ENCODE data around the gene ADGRE1. TPM values are rescaled to one million over a fixed set of nuclear protein-coding genes. Genes with fewer than 3 reads are reported as not detected.

The ADGRE1 gene
- total and polyA plus RNA-seq, 2 of the 4 experiments (the other 2 are of a cell fraction), result not detected

GRCh38 chr19:6970021-6970420 lies 82.6 kb downstream of the ADGRE1 start:
- Histone ChIP-seq H2BK20ac (ENCODE audit: low read depth, low read length) (no peak overlapping the region), H3K4me3 (ENCODE audit: insufficient read depth, low read depth, low read length) (no peak overlapping the region), H3K79me1 (ENCODE audit: low read depth in 1 of 2, low read length in 2 of 2) (no peaks in the 10 kb centered on the region), H3K14ac (replicated peaks; ENCODE audit: low read depth, low read length) (no peak overlapping the region), H3K27me3 (ENCODE audit: control insufficient read depth, insufficient read depth, low read length) (no peaks in the 10 kb centered on the region), H3K4ac (ENCODE audit: low read depth, low read length) (no peak overlapping the region), H4K20me1 (ENCODE audit: insufficient read depth, low read length) (no peaks in the 10 kb centered on the region), H3K4me2 (ENCODE audit: low read depth, low read length) (no peak overlapping the region), H2AFZ (replicated peaks; ENCODE audit: low read length, poor library complexity) (no peak overlapping the region), H2BK15ac (ENCODE audit: low read depth, low read length) (no peak overlapping the region), H2AK5ac (ENCODE audit: low read depth, low read length) (no peak overlapping the region), H3K56ac (ENCODE audit: extremely low read depth, insufficient read depth, low read length) (no peak overlapping the region), H2BK5ac (ENCODE audit: low read depth, low read length, poor library complexity, severe bottlenecking) (no peak overlapping the region), H3K9me1 (ENCODE audit: insufficient read depth, low read length) (no peaks in the 10 kb centered on the region), H4K5ac (ENCODE audit: low read depth, low read length) (no peak overlapping the region), H3K9me3 (ENCODE audit: control insufficient read depth, insufficient read depth, low read length) (peaks cover 16% of the 10 kb centered on the region; the same call in 1 of the 2 replicates), H3K27ac (ENCODE audit: insufficient read depth, low read length) (no peak overlapping the region), H3K23ac (ENCODE audit: low read depth, low read length) (no peak overlapping the region), H3K36me3 (ENCODE audit: control insufficient read depth, insufficient read depth, low read length) (no peaks in the 10 kb centered on the region), H2AK9ac (replicated peaks; ENCODE audit: low read depth, low read length, poor library complexity) (no peak overlapping the region), H4K8ac (ENCODE audit: low read depth in 2 of 2, low read length in 2 of 2) (no peak overlapping the region), H3K18ac (ENCODE audit: low read depth, low read length) (no peak overlapping the region), H2BK120ac (ENCODE audit: low read depth, low read length) (no peak overlapping the region), H3K9ac (ENCODE audit: low read depth, low read length) (no peak overlapping the region), H4K91ac (ENCODE audit: insufficient read depth, low read depth, low read length) (no peak overlapping the region), H3K4me1 (ENCODE audit: control insufficient read depth, insufficient read depth, low read length) (no peaks in the 10 kb centered on the region)
- WGBS, 2 experiments (ENCODE audit: extremely low coverage in 2 of 2, insufficient read length in 1 of 2), result no CpG with 5 or more reads among the region's 2 CpGs
- TF ChIP-seq FOS (IDR thresholded peaks at IDR 0.05; ENCODE audit: low read depth, low read length), result no peak
- TF ChIP-seq MAFK (IDR thresholded peaks at IDR 0.05; ENCODE audit: low read depth, low read length), result no peak
- TF ChIP-seq RAD21 (IDR thresholded peaks at IDR 0.05; ENCODE audit: low read length), result no peak
- no peak for TF ChIP-seq RFX5 (IDR thresholded peaks at IDR 0.05; ENCODE audit: low read depth, low read length)
- TF ChIP-seq USF2 (IDR thresholded peaks at IDR 0.05; ENCODE audit: low read depth, low read length), result no peak
- no peak for TF ChIP-seq BHLHE40 (IDR thresholded peaks at IDR 0.05; ENCODE audit: low read depth, low read length)
- TF ChIP-seq SMC3 (IDR thresholded peaks at IDR 0.05; ENCODE audit: low read depth, low read length), result no peak
- TF ChIP-seq POLR2A (IDR thresholded peaks at IDR 0.05; ENCODE audit: low read depth, low read length), result no peak
- TF ChIP-seq, protein P1, sequence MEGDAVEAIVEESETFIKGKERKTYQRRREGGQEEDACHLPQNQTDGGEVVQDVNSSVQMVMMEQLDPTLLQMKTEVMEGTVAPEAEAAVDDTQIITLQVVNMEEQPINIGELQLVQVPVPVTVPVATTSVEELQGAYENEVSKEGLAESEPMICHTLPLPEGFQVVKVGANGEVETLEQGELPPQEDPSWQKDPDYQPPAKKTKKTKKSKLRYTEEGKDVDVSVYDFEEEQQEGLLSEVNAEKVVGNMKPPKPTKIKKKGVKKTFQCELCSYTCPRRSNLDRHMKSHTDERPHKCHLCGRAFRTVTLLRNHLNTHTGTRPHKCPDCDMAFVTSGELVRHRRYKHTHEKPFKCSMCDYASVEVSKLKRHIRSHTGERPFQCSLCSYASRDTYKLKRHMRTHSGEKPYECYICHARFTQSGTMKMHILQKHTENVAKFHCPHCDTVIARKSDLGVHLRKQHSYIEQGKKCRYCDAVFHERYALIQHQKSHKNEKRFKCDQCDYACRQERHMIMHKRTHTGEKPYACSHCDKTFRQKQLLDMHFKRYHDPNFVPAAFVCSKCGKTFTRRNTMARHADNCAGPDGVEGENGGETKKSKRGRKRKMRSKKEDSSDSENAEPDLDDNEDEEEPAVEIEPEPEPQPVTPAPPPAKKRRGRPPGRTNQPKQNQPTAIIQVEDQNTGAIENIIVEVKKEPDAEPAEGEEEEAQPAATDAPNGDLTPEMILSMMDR (conservative IDR thresholded peaks at IDR 0.05; ENCODE audit: low read depth, low read length), result no peak
- TF ChIP-seq RCOR1 (IDR thresholded peaks at IDR 0.05; ENCODE audit: insufficient replicate concordance, low read length), result no peak
- no peak for TF ChIP-seq MAZ (IDR thresholded peaks at IDR 0.05; ENCODE audit: borderline replicate concordance, low read depth, low read length)
- TF ChIP-seq CEBPB (IDR thresholded peaks at IDR 0.05; ENCODE audit: low read depth, low read length), result no peak
- CTCF ChIA-PET, result no interaction called here
- intact Hi-C loops (cut with micrococcal nuclease) (no loop called here), in situ Hi-C loops (cut with MboI; ENCODE audit: low sequenced_read_pairs) (no loop called here), dilution Hi-C loops (cut with HindIII; ENCODE audit: low sequenced_read_pairs, unreplicated experiment) (no loop called here)
- DNase-seq (no peak), ATAC-seq (ENCODE audit: low read depth) (no peak)
- POLR2A ChIA-PET (ENCODE audit: unreplicated experiment), result no interaction called here
- no TSS peak for BruUV-seq (replicated peaks)
